NCI-H2171 treated with DMSO at 0.1 percent for 48 hours (cell line): Measurements from ENCODE around the gene NUFIP1.
"Not testable (repeated sequence)": the region's sequence is repeated elsewhere in the genome, so short reads cannot be mapped to it uniquely, and the experiment has no call there.

ENCODE experiments used
- DNase-seq: peaks from one replicate; lab custom pipeline; 2025; lab: John Stamatoyannopoulos, UW

The NUFIP1 gene

GRCh38 chr13:44989071-44989889 lies at the start of gene NUFIP1, which contains the start of gene GPALPP1:
NUFIP1 (minus strand) TSS chr13:44989471; CDS start chr13:44989436, 35 bp downstream.
GPALPP1 (plus strand) TSS chr13:44989538; CDS start chr13:44989655, 117 bp downstream.
- peak; percentile 87 for DNase-seq

- DNase-seq: no peak
Observed at GRCh38 chr13:45036206-45036605, 46.9 kb upstream of the NUFIP1 start.

GRCh38 chr13:45034342-45034741 lies 45.1 kb upstream of the NUFIP1 start:
- no peak for DNase-seq

- DNase-seq: no peak
Observed at GRCh38 chr13:45024847-45025246, 35.6 kb upstream of the NUFIP1 start.

GRCh38 chr13:45021250-45021649 lies 32.0 kb upstream of the NUFIP1 start:
- DNase-seq: no peak

GRCh38 chr13:45019981-45020380 lies 30.7 kb upstream of the NUFIP1 start:
- not testable (repeated sequence) for DNase-seq

- DNase-seq: no peak
Observed at GRCh38 chr13:45016792-45017425, 27.6 kb upstream of the NUFIP1 start.

- DNase-seq: no peak
Observed at GRCh38 chr13:45015300-45015699, 26.0 kb upstream of the NUFIP1 start.

GRCh38 chr13:45011198-45011597 lies 21.9 kb upstream of the NUFIP1 start:
- DNase-seq: no peak

GRCh38 chr13:45007823-45008222 lies 18.6 kb upstream of the NUFIP1 start:
- no peak for DNase-seq

GRCh38 chr13:45007225-45007624 lies 18.0 kb upstream of the NUFIP1 start:
- DNase-seq: no peak

GRCh38 chr13:45004096-45004495 lies 14.8 kb upstream of the NUFIP1 start:
- no peak for DNase-seq

GRCh38 chr13:45003417-45003816 lies 14.1 kb upstream of the NUFIP1 start:
- no peak for DNase-seq

- no peak for DNase-seq
Observed at GRCh38 chr13:44989941-44990340, 670 bp upstream of the NUFIP1 start.

GRCh38 chr13:44978328-44978727 lies 10.9 kb downstream of the NUFIP1 start:
- no peak for DNase-seq

- no peak for DNase-seq
Observed at GRCh38 chr13:44976949-44977583, 12.2 kb downstream of the NUFIP1 start.

GRCh38 chr13:44976196-44976595 lies 13.1 kb downstream of the NUFIP1 start:
- no peak for DNase-seq

GRCh38 chr13:44974056-44974793 lies 15.0 kb downstream of the NUFIP1 start:
- DNase-seq: no peak

GRCh38 chr13:44972956-44973581 lies 16.2 kb downstream of the NUFIP1 start:
- peak; percentile 2 for DNase-seq

GRCh38 chr13:44971656-44972595 lies 17.3 kb downstream of the NUFIP1 start:
- no peak for DNase-seq
